ENCODE results near the gene DDX17. TPM values are rescaled to one million over a fixed set of nuclear protein-coding genes. Genes with fewer than 3 reads are reported as not detected.

The DDX17 gene
- total RNA-seq, 2 donors from 2014 or later = 507 to 621 TPM

GRCh38 chr22:38487946-38488345 lies 18.2 kb downstream of the DDX17 start:
- Mint-ChIP-seq H3K27ac (no peak overlapping the region), H3K4me3 (no peak overlapping the region), H3K9me3 (no peaks in the 10 kb centered on the region), H3K36me3 (ENCODE audit: low read depth) (peaks cover 88% of the 10 kb centered on the region), H3K27me3 (ENCODE audit: insufficient read depth) (no peaks in the 10 kb centered on the region), H3K4me1 (peaks cover 12% of the 10 kb centered on the region)
- DNase-seq = no peak
- WGBS, 2 experiments (ENCODE audit: insufficient coverage in 1 of 2, insufficient read length in 1 of 2) = 99 to 100% methylated on average over 2 to 6 of the region's 6 CpGs
- Histone ChIP-seq H3K36me3 (ENCODE audit: control insufficient read depth, insufficient read depth, low read length) (peaks cover 94% of the 10 kb centered on the region), H3K9me3 (ENCODE audit: control insufficient read depth, low read length) (no peaks in the 10 kb centered on the region), H3K27me3 (ENCODE audit: control insufficient read depth, insufficient read depth, low read length, poor library complexity, severe bottlenecking) (no peaks in the 10 kb centered on the region), H3K27ac (ENCODE audit: low read depth, low read length) (no peak overlapping the region), H3K4me3 (ENCODE audit: low read length) (no peak overlapping the region), H3K4me1 (ENCODE audit: control insufficient read depth, insufficient read depth, low read length) (peaks cover 3% of the 10 kb centered on the region), H3K9ac (ENCODE audit: extremely low read depth, low read length, poor library complexity, severe bottlenecking) (no peak overlapping the region)
- TF ChIP-seq CTCF (conservative IDR thresholded peaks at IDR 0.05) = no peak

DNA sequence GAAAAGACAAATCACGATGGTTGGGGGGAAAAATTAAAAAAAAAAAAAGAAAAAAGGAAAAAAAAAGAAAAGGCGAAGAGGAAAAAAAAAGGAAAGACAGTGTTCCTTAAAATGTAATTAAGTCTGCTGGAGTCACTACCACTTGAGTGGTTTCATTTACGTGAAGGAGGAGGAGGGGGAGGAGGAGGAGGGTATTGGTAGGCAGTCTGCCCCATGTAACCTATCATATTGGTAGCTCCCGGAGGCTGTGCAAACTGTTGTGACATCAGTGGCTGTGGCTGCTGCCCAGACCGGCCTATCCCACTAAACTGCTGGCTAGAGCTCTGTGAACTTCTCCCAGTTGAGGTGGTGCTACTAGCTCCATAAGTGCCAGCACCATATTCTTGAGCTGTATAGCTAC lies 20.3 kb downstream of the DDX17 start:
- Histone ChIP-seq H3K36me3 (ENCODE audit: control insufficient read depth, insufficient read depth, low read length) (peaks cover 94% of the 10 kb centered on the region), H3K27ac (ENCODE audit: low read depth, low read length) (no peak overlapping the region), H3K9me3 (ENCODE audit: control insufficient read depth, low read length) (no peaks in the 10 kb centered on the region), H3K27me3 (ENCODE audit: control insufficient read depth, insufficient read depth, low read length, poor library complexity, severe bottlenecking) (no peaks in the 10 kb centered on the region), H3K4me3 (ENCODE audit: low read length) (no peak overlapping the region), H3K4me1 (ENCODE audit: control insufficient read depth, insufficient read depth, low read length) (peaks cover 3% of the 10 kb centered on the region), H3K9ac (ENCODE audit: extremely low read depth, low read length, poor library complexity, severe bottlenecking) (no peak overlapping the region)
- DNase-seq = no peak
- no peaks in the 10 kb centered on the region for H3K27me3 Mint-ChIP-seq (ENCODE audit: insufficient read depth)
- no peak for TF ChIP-seq CTCF (conservative IDR thresholded peaks at IDR 0.05)
- peaks cover 8% of the 10 kb centered on the region for H3K4me1 Mint-ChIP-seq
- no peaks in the 10 kb centered on the region for H3K9me3 Mint-ChIP-seq
- no peak overlapping the region for H3K4me3 Mint-ChIP-seq
- 94 to 96% methylated on average over 4 to 5 of the region's 5 CpGs for WGBS, 2 experiments (ENCODE audit: insufficient coverage in 1 of 2, insufficient read length in 1 of 2)
- H3K36me3 Mint-ChIP-seq (ENCODE audit: low read depth) = peaks cover 92% of the 10 kb centered on the region
- H3K27ac Mint-ChIP-seq = peak overlapping the region; percentile 19

DNA sequence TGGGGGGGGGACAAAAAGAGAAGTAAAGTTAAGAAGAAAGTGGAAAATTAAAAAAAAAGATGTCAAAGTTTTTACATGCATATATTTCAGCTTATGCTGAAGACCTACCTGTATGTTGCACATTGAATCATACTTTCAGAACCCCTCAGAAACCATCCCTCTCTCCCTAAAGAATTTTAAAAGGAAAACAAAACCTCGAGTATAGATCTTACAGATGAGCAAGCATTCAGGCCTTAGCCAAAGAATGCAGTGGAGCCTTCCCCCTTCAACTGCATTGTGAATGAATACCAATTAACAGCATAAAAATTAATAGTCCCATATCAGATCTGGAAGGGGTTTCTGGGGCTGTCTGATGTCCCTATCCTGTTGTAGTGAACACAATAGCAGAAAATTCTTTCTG lies 21.9 kb downstream of the DDX17 start:
- Mint-ChIP-seq H3K4me3 (no peak overlapping the region), H3K9me3 (no peaks in the 10 kb centered on the region), H3K27ac (no peak overlapping the region), H3K27me3 (ENCODE audit: insufficient read depth) (no peaks in the 10 kb centered on the region), H3K36me3 (ENCODE audit: low read depth) (peaks cover 77% of the 10 kb centered on the region), H3K4me1 (no peaks in the 10 kb centered on the region)
- WGBS, 2 experiments (ENCODE audit: insufficient coverage in 1 of 2, insufficient read length in 1 of 2) = 83 to 100% methylated on average over 1 of the region's 1 CpG
- no peak for TF ChIP-seq CTCF (conservative IDR thresholded peaks at IDR 0.05)
- Histone ChIP-seq H3K27me3 (ENCODE audit: control insufficient read depth, insufficient read depth, low read length, poor library complexity, severe bottlenecking) (no peaks in the 10 kb centered on the region), H3K4me3 (ENCODE audit: low read length) (no peak overlapping the region), H3K9ac (ENCODE audit: extremely low read depth, low read length, poor library complexity, severe bottlenecking) (no peak overlapping the region), H3K36me3 (ENCODE audit: control insufficient read depth, insufficient read depth, low read length) (peaks cover 88% of the 10 kb centered on the region), H3K4me1 (ENCODE audit: control insufficient read depth, insufficient read depth, low read length) (no peaks in the 10 kb centered on the region), H3K27ac (ENCODE audit: low read depth, low read length) (no peak overlapping the region), H3K9me3 (ENCODE audit: control insufficient read depth, low read length) (no peaks in the 10 kb centered on the region)
- DNase-seq = no peak

All from endodermal cell (in vitro differentiated cells).